ENCODE data around the gene ZNF892.

The ZNF892 gene

GRCh38 chr2:95165371-95166064 lies 41.8 kb upstream of the ZNF892 start, which contains the start of gene ZNF2 (continued):
- TF ChIP-seq ZSCAN18 (tag by site-specific recombination; IDR thresholded peaks at IDR 0.05) = no peak
- no peak for TF ChIP-seq ZNF776 (tag by site-specific recombination; IDR thresholded peaks at IDR 0.05; ENCODE audit: borderline replicate concordance)
- no peak for TF ChIP-seq ZNF658 (tag by site-specific recombination; IDR thresholded peaks at IDR 0.05)
- no peak for TF ChIP-seq ZNF121 (tag by site-specific recombination; IDR thresholded peaks at IDR 0.05)
- peak; percentile 76 for TF ChIP-seq ZNF660 (tag by site-specific recombination; IDR thresholded peaks at IDR 0.05)
- no peak for TF ChIP-seq ZNF114 (tag by site-specific recombination; IDR thresholded peaks at IDR 0.05)
- TF ChIP-seq ZNF37A (tag by site-specific recombination; IDR thresholded peaks at IDR 0.05) = no peak
- no peak for TF ChIP-seq ZNF433 (tag by site-specific recombination; IDR thresholded peaks at IDR 0.05; ENCODE audit: low read depth)
- no peak for TF ChIP-seq ZNF19 (tag by site-specific recombination; IDR thresholded peaks at IDR 0.05; ENCODE audit: low read depth)
- no peak; the same call in 1 of the 2 replicates for TF ChIP-seq ZNF24 (tag by site-specific recombination; IDR thresholded peaks at IDR 0.05)
- no peak for TF ChIP-seq ZSCAN4 (tag by site-specific recombination; IDR thresholded peaks at IDR 0.05)
- peak; percentile 59; the same call in 1 of the 2 replicates for TF ChIP-seq ZNF394 (tag by site-specific recombination; IDR thresholded peaks at IDR 0.05; ENCODE audit: borderline replicate concordance)
- TF ChIP-seq KLF16 (tag by site-specific recombination; IDR thresholded peaks at IDR 0.05) = no peak
- TF ChIP-seq ZNF274 (IDR thresholded peaks at IDR 0.05; ENCODE audit: low read length) = no peak
- no peak for TF ChIP-seq ZNF274 (tag by site-specific recombination; IDR thresholded peaks at IDR 0.05; ENCODE audit: borderline replicate concordance)
- no peak for TF ChIP-seq TSHZ1 (tag by site-specific recombination; IDR thresholded peaks at IDR 0.05; ENCODE audit: borderline replicate concordance)
- TF ChIP-seq ZBTB8A (tag by site-specific recombination; IDR thresholded peaks at IDR 0.05) = 0 out of 2 replicates have a peak, but pooled peaks have one; percentile 20
- TF ChIP-seq KLF17 (tag by site-specific recombination; IDR thresholded peaks at IDR 0.05) = no peak; the same call in 1 of the 2 replicates
- TF ChIP-seq ZNF645 (tag by site-specific recombination; IDR thresholded peaks at IDR 0.05) = no peak
- TF ChIP-seq GLI2 (tag by site-specific recombination; IDR thresholded peaks at IDR 0.05; ENCODE audit: borderline replicate concordance, low read depth) = no peak
- TF ChIP-seq TRIM28 (IDR thresholded peaks at IDR 0.05; ENCODE audit: borderline replicate concordance, low read length) = peak; percentile 41; the same call in 1 of the 2 replicates
- TF ChIP-seq ZNF350 (tag by site-specific recombination; IDR thresholded peaks at IDR 0.05) = no peak
- TF ChIP-seq HOXA7 (CRISPR knock-in tag; IDR thresholded peaks at IDR 0.05; ENCODE audit: borderline replicate concordance) = no peak
- TF ChIP-seq ZNF211 (tag by site-specific recombination; IDR thresholded peaks at IDR 0.05; ENCODE audit: low read depth) = no peak
- TF ChIP-seq ZNF692 (tag by site-specific recombination; IDR thresholded peaks at IDR 0.05) = peak; percentile 52
- no peak for TF ChIP-seq ZNF837 (tag by site-specific recombination; IDR thresholded peaks at IDR 0.05)
- peak; percentile 42; the same call in 1 of the 2 replicates for TF ChIP-seq KLF10 (tag by site-specific recombination; IDR thresholded peaks at IDR 0.05)
- no peak for TF ChIP-seq ZNF404 (tag by site-specific recombination; IDR thresholded peaks at IDR 0.05)
- TF ChIP-seq KLF9 (tag by site-specific recombination; IDR thresholded peaks at IDR 0.05; ENCODE audit: low read depth) = peak; percentile 59
- TF ChIP-seq GFI1B (tag by site-specific recombination; IDR thresholded peaks at IDR 0.05) = no peak
